ENCODE data around the gene CASZ1.

The CASZ1 gene

DNA sequence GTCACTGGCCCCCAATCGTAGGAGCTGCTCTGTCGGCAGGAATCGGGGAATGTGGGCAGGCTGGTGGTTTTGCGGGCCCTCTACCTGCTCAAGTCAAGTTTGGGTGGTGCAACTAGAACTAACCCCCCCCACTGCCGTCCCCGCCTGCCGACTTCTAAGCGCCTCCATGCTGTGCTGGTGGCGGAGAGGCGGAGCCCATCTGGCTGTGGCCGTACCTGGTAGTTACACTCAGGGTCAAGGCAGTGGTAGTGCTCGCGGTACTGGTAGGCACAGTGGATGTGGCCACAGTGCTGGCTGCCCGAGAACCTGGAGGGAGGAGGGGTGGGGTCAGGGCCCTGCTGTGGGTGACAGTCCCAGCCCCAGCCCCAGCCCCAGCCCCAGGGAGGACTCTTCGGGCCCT is 140.0 kb downstream of the CASZ1 start:
- H3K27ac ChIP-seq (ENCODE audit: low read depth, low read length): no peak overlapping the region
- H2AFZ ChIP-seq (ENCODE audit: low read depth, low read length, severe bottlenecking): no peak overlapping the region
- no peak overlapping the region for H3K4me2 ChIP-seq (ENCODE audit: low read depth, low read length, poor library complexity, severe bottlenecking)
- no peaks in the 10 kb centered on the region for H4K20me1 ChIP-seq (ENCODE audit: low read depth, low read length)
- no peak for TF ChIP-seq EZH2phosphoT487 (conservative IDR thresholded peaks at IDR 0.05; ENCODE audit: low read length)
- TF ChIP-seq, protein P1, sequence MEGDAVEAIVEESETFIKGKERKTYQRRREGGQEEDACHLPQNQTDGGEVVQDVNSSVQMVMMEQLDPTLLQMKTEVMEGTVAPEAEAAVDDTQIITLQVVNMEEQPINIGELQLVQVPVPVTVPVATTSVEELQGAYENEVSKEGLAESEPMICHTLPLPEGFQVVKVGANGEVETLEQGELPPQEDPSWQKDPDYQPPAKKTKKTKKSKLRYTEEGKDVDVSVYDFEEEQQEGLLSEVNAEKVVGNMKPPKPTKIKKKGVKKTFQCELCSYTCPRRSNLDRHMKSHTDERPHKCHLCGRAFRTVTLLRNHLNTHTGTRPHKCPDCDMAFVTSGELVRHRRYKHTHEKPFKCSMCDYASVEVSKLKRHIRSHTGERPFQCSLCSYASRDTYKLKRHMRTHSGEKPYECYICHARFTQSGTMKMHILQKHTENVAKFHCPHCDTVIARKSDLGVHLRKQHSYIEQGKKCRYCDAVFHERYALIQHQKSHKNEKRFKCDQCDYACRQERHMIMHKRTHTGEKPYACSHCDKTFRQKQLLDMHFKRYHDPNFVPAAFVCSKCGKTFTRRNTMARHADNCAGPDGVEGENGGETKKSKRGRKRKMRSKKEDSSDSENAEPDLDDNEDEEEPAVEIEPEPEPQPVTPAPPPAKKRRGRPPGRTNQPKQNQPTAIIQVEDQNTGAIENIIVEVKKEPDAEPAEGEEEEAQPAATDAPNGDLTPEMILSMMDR (IDR thresholded peaks at IDR 0.05; ENCODE audit: insufficient read depth, low read length, poor library complexity, severe bottlenecking): no peak
- H3K9me3 ChIP-seq (ENCODE audit: insufficient read depth, low read length): no peaks in the 10 kb centered on the region
- no peak overlapping the region for H3K9ac ChIP-seq (ENCODE audit: low read length)
- H3F3A ChIP-seq (ENCODE audit: insufficient read depth): no peaks in the 10 kb centered on the region
- H3K9me2 ChIP-seq (replicated peaks; ENCODE audit: insufficient read depth, low read length): no peaks in the 10 kb centered on the region
- H3K79me2 ChIP-seq (ENCODE audit: insufficient read depth, low read length): no peaks in the 10 kb centered on the region
- H3K27me3 ChIP-seq (ENCODE audit: low read length): no peaks in the 10 kb centered on the region
- no peaks in the 10 kb centered on the region for H3K36me3 ChIP-seq (ENCODE audit: low read length)
- no peak overlapping the region for H3K4me3 ChIP-seq (ENCODE audit: insufficient read depth, low read length, poor library complexity, severe bottlenecking)

- no peak overlapping the region for H3K9ac ChIP-seq (ENCODE audit: low read length)
- no peaks in the 10 kb centered on the region for H3F3A ChIP-seq (ENCODE audit: insufficient read depth)
- no peak overlapping the region for H3K27ac ChIP-seq (ENCODE audit: low read depth, low read length)
- no peaks in the 10 kb centered on the region for H3K36me3 ChIP-seq (ENCODE audit: low read length)
- no peaks in the 10 kb centered on the region for H3K9me2 ChIP-seq (replicated peaks; ENCODE audit: insufficient read depth, low read length)
- H3K4me3 ChIP-seq (ENCODE audit: insufficient read depth, low read length, poor library complexity, severe bottlenecking): no peak overlapping the region
- no peak overlapping the region for H3K4me2 ChIP-seq (ENCODE audit: low read depth, low read length, poor library complexity, severe bottlenecking)
- TF ChIP-seq, protein P1 (IDR thresholded peaks at IDR 0.05; ENCODE audit: insufficient read depth, low read length, poor library complexity, severe bottlenecking): no peak
- TF ChIP-seq EZH2phosphoT487 (conservative IDR thresholded peaks at IDR 0.05; ENCODE audit: low read length): no peak
- H4K20me1 ChIP-seq (ENCODE audit: low read depth, low read length): no peaks in the 10 kb centered on the region
- no peaks in the 10 kb centered on the region for H3K79me2 ChIP-seq (ENCODE audit: insufficient read depth, low read length)
- no peak overlapping the region for H2AFZ ChIP-seq (ENCODE audit: low read depth, low read length, severe bottlenecking)
- H3K27me3 ChIP-seq (ENCODE audit: low read length): no peaks in the 10 kb centered on the region
- no peaks in the 10 kb centered on the region for H3K9me3 ChIP-seq (ENCODE audit: insufficient read depth, low read length)
Observed at GRCh38 chr1:10655002-10655401, 141.4 kb downstream of the CASZ1 start.

- H3K4me3 ChIP-seq (ENCODE audit: insufficient read depth, low read length, poor library complexity, severe bottlenecking): no peak overlapping the region
- no peaks in the 10 kb centered on the region for H3K36me3 ChIP-seq (ENCODE audit: low read length)
- H3K27ac ChIP-seq (ENCODE audit: low read depth, low read length): no peak overlapping the region
- TF ChIP-seq, protein P1 (IDR thresholded peaks at IDR 0.05; ENCODE audit: insufficient read depth, low read length, poor library complexity, severe bottlenecking): no peak
- TF ChIP-seq EZH2phosphoT487 (conservative IDR thresholded peaks at IDR 0.05; ENCODE audit: low read length): no peak
- no peaks in the 10 kb centered on the region for H3K79me2 ChIP-seq (ENCODE audit: insufficient read depth, low read length)
- H3K9me2 ChIP-seq (replicated peaks; ENCODE audit: insufficient read depth, low read length): no peaks in the 10 kb centered on the region
- no peaks in the 10 kb centered on the region for H3F3A ChIP-seq (ENCODE audit: insufficient read depth)
- H4K20me1 ChIP-seq (ENCODE audit: low read depth, low read length): no peaks in the 10 kb centered on the region
- H3K9me3 ChIP-seq (ENCODE audit: insufficient read depth, low read length): no peaks in the 10 kb centered on the region
- H3K27me3 ChIP-seq (ENCODE audit: low read length): no peaks in the 10 kb centered on the region
- H2AFZ ChIP-seq (ENCODE audit: low read depth, low read length, severe bottlenecking): no peak overlapping the region
- H3K4me2 ChIP-seq (ENCODE audit: low read depth, low read length, poor library complexity, severe bottlenecking): no peak overlapping the region
- no peak overlapping the region for H3K9ac ChIP-seq (ENCODE audit: low read length)
Observed at GRCh38 chr1:10653370-10654125, 142.9 kb downstream of the CASZ1 start.
